ENCODE measurements around the gene AHNAK2.
A peak's percentile ranks its signal among the peaks of the same experiment; 100 is the strongest.

Gene AHNAK2

GRCh38 chr14:104937694-104938365 lies 40.3 kb downstream of the AHNAK2 start:
- no peak for DNase-seq (ENCODE audit: low read depth)

GRCh38 chr14:104937161-104937560 lies 41.0 kb downstream of the AHNAK2 start:
- DNase-seq (ENCODE audit: low read depth): no peak

- no peak for DNase-seq (ENCODE audit: low read depth)
These were observed 41.6 kb downstream of the AHNAK2 start for GRCh38 chr14:104936361-104937155.

- DNase-seq (ENCODE audit: low read depth): no peak
These were observed 42.2 kb downstream of the AHNAK2 start for GRCh38 chr14:104935955-104936354.

- no peak for DNase-seq (ENCODE audit: low read depth)
These were observed 43.0 kb downstream of the AHNAK2 start for GRCh38 chr14:104935026-104935650.

GRCh38 chr14:104933746-104934733 lies 44.1 kb downstream of the AHNAK2 start:
- no peak for DNase-seq (ENCODE audit: low read depth)

- DNase-seq (ENCODE audit: low read depth): peak; percentile 85
These were observed 45.2 kb downstream of the AHNAK2 start for GRCh38 chr14:104932676-104933631.

GRCh38 chr14:104931771-104932675 lies 46.2 kb downstream of the AHNAK2 start:
- no peak for DNase-seq (ENCODE audit: low read depth)

GRCh38 chr14:104931304-104931770 lies 46.8 kb downstream of the AHNAK2 start:
- DNase-seq (ENCODE audit: low read depth): no peak

GRCh38 chr14:104930526-104931303 lies 47.5 kb downstream of the AHNAK2 start:
- DNase-seq (ENCODE audit: low read depth): no peak

- no peak for DNase-seq (ENCODE audit: low read depth)
These were observed 48.6 kb downstream of the AHNAK2 start for GRCh38 chr14:104929268-104930230.

- no peak for DNase-seq (ENCODE audit: low read depth)
These were observed 49.6 kb downstream of the AHNAK2 start for GRCh38 chr14:104928391-104929133.

- no peak for DNase-seq (ENCODE audit: low read depth)
These were observed 50.3 kb downstream of the AHNAK2 start for GRCh38 chr14:104927901-104928300.

- DNase-seq (ENCODE audit: low read depth): no peak
These were observed 50.8 kb downstream of the AHNAK2 start for GRCh38 chr14:104927432-104927816.

GRCh38 chr14:104926619-104927431 lies 51.3 kb downstream of the AHNAK2 start:
- DNase-seq (ENCODE audit: low read depth): no peak

Measured in stimulated activated CD8-positive, alpha-beta memory T cell treated with anti-CD3 and anti-CD28 coated beads, Interleukin-15, amount 100 ng/mL, for 24 hours (primary cell).